Measurements from ENCODE around the gene LIPH. TPM values are rescaled to one million over a fixed set of nuclear protein-coding genes. Genes with fewer than 3 reads are reported as not detected.

The LIPH gene
- total RNA-seq, 4 donors from 2014 or later, result 5.8 to 27.5 (median 22.1) TPM

DNA sequence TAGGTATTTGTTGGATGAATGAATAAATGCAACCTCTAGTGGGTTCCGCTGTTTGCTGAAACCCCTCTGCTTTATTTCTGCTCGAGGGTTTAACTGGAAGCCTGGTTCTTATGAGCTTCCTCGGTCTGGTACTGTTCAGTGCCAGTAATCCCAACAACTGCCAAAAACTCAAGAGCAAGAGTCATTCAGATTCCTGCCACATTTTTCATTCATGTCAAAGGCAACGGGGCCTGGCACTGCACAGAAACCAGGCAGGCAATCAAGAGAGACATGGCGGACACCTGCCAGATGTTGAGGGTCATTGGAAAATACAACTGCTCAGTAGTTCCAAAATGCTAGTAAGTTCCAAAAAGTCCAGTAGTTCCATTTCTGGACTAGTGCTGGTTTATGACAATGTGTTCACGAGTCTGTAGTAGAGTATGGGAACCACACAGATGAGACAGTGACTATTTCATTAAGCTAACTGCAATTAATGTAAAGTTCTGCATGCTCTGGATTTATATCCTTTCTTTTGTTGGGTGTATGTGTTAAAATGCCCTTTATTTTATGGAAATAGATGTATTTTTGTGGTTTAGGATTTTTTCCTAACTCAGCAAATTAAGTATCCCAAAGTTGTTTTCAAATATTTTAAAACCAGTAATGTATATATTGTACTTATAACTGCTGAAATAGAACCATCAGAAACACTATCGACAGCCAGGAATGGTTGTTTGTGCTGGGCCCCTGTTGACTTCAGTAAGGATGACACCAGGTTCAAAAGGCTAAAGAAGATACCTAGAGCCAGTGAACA is 30.8 kb downstream of the LIPH start:
- H3K4me3 ChIP-seq, result no peak overlapping the region
- TF ChIP-seq, protein P1, sequence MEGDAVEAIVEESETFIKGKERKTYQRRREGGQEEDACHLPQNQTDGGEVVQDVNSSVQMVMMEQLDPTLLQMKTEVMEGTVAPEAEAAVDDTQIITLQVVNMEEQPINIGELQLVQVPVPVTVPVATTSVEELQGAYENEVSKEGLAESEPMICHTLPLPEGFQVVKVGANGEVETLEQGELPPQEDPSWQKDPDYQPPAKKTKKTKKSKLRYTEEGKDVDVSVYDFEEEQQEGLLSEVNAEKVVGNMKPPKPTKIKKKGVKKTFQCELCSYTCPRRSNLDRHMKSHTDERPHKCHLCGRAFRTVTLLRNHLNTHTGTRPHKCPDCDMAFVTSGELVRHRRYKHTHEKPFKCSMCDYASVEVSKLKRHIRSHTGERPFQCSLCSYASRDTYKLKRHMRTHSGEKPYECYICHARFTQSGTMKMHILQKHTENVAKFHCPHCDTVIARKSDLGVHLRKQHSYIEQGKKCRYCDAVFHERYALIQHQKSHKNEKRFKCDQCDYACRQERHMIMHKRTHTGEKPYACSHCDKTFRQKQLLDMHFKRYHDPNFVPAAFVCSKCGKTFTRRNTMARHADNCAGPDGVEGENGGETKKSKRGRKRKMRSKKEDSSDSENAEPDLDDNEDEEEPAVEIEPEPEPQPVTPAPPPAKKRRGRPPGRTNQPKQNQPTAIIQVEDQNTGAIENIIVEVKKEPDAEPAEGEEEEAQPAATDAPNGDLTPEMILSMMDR (IDR thresholded peaks at IDR 0.05), result no peak

DNA sequence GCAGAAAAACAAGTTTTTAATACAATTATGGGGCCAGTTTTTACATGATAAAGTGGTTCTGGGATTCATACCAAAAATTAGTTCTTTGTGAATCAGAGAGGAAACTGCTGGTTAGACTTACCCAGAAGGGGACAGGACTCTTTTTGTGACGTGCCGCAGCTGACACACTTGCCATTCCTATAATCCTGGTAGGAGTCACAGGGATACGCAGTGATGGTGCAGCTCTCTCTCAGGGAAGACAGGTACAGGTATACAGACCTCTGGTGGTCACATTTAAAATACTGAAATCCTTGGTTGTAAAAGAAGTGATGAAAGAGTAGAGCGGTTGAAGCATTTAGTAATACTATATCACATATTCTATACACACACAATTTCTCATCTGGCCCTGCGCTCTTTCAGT is 33.4 kb downstream of the LIPH start:
- Histone ChIP-seq H3K27ac (no peak overlapping the region), H3K4me1 (no peaks in the 10 kb centered on the region), H3K36me3 (peaks cover 0 to 24% (median 0%) of the 10 kb centered on the region in 3 donors), H3K9me3 (no peaks in the 10 kb centered on the region), H3K27me3 (no peaks in the 10 kb centered on the region), H3K4me3 (no peak overlapping the region)
- TF ChIP-seq POLR2A (IDR thresholded peaks at IDR 0.05), result no peak
- TF ChIP-seq, protein P1 (IDR thresholded peaks at IDR 0.05), result no peak
- DNase-seq, result no peak

More for the DNA sequence above, 30.8 kb downstream of the LIPH start:
- Histone ChIP-seq H3K36me3 (peaks cover 0 to 10% (median 0%) of the 10 kb centered on the region in 3 donors), H3K9me3 (no peaks in the 10 kb centered on the region), H3K4me1 (no peaks in the 10 kb centered on the region), H3K27ac (no peak overlapping the region), H3K27me3 (no peaks in the 10 kb centered on the region)
- DNase-seq, result no peak

DNA sequence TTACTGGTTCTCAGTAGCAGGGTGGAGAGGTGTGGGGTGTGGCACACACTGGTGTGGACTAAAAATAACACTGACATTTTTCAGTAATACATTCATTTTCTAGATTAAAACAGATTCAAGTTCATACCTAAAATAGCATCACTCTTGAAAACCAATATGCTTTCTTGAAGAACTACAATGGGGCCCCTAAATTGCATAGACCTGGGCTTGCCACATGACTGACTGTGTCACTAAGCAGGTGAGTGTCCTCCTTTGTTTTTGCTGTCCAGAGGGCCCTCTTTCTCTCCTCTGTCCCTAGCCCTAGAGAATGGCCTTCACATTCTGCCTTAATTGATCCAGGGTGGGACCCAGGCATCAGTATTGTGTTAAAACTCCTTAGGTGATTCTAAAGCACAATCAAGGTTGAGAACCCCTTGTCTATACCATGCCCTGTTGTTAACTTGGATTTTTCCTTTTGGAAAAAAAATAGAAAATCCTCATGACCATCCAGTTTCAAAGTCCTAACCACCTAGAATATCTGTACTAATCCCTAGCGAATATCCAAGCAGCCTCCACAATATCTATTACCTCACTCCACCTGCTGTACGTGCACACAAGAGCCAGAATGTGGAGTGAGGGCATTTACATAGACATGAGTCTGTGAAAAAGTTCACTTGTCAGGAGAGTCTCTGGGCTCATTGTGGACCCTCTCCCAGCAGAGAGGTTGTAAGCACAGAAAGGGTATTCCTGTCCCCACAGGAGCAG is 34.8 kb downstream of the LIPH start:
- Histone ChIP-seq H3K4me3 (no peak overlapping the region), H3K27ac (no peak overlapping the region), H3K4me1 (no peaks in the 10 kb centered on the region), H3K9me3 (no peaks in the 10 kb centered on the region), H3K36me3 (peaks cover 0 to 29% (median 0%) of the 10 kb centered on the region in 3 donors), H3K27me3 (no peaks in the 10 kb centered on the region)
- TF ChIP-seq POLR2A (IDR thresholded peaks at IDR 0.05), result no peak
- TF ChIP-seq, protein P1 (IDR thresholded peaks at IDR 0.05), result no peak
- DNase-seq, result no peak

DNA sequence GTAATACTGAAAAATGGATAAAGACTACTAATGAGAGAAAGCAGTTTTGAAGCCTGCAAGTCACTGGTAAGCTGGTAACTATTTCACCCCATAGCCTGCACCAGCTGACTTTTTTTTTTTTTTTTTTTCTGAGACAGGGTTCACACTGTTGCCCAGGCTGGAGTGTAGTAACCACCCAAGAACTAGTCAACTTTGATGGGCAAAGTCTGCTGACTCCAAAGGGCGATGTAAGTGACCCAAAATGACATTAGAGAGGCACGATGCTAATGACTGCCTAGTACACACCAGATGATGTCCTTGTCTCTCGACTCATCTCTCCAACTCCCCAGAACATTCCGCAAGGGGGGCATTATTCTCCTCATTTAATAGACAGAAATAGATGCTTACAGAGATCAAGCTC is 40.7 kb downstream of the LIPH start:
- no peak overlapping the region for H3K4me3 ChIP-seq
- H3K4me1 ChIP-seq, result no peaks in the 10 kb centered on the region
- H3K27ac ChIP-seq, result no peak overlapping the region
- peaks cover 0 to 33% (median 0%) of the 10 kb centered on the region in 3 donors for H3K36me3 ChIP-seq
- peak in 1 of 3 donors; percentile 62 for DNase-seq
- H3K27me3 ChIP-seq, result no peaks in the 10 kb centered on the region
- H3K9me3 ChIP-seq, result no peaks in the 10 kb centered on the region
- TF ChIP-seq, protein P1 (IDR thresholded peaks at IDR 0.05), result no peak
- no peak for TF ChIP-seq POLR2A (IDR thresholded peaks at IDR 0.05)

DNA sequence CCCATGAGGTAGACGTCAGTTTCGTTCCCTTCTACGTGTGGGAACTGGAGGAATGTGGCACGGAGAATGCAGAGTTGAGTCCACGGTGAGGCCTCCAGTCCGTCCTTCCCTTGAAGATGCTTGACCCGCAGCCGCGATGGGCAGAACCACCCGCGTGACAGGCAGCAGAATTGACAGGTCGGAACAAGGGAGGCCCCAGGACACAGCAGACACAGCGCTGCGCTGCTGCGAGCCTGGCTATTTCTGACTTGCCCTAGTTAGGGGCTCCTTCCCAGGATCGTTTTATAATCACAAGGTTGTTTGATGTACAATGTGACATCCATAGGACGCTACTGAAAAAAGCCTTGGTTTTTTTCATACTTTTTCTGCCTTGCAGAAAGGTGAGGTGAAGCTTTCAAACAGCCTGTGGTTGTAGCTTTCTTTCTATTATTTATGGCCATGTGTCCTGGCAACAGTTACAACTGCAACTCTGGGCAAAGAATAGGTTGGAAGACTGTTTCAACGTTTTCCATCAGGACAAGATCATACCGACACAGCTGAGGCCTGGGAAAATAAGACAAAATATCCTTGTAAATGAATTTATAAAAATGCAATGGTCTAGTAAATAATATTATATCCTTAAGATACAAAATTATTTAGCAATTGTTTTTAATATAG is 43.9 kb downstream of the LIPH start:
- TF ChIP-seq, protein P1 (IDR thresholded peaks at IDR 0.05), result no peak
- TF ChIP-seq POLR2A (IDR thresholded peaks at IDR 0.05), result no peak
- peaks cover 0 to 2% (median 0%) of the 10 kb centered on the region in 4 donors for H3K4me1 ChIP-seq

More for the DNA sequence above, 43.9 kb downstream of the LIPH start:
- peaks cover 0 to 19% (median 0%) of the 10 kb centered on the region in 3 donors for H3K36me3 ChIP-seq
- DNase-seq, result no peak
- no peaks in the 10 kb centered on the region for H3K9me3 ChIP-seq
- no peak overlapping the region for H3K4me3 ChIP-seq
- H3K27me3 ChIP-seq, result no peaks in the 10 kb centered on the region
- no peak overlapping the region for H3K27ac ChIP-seq
